ENCODE data around the gene WDR27.

DNA sequence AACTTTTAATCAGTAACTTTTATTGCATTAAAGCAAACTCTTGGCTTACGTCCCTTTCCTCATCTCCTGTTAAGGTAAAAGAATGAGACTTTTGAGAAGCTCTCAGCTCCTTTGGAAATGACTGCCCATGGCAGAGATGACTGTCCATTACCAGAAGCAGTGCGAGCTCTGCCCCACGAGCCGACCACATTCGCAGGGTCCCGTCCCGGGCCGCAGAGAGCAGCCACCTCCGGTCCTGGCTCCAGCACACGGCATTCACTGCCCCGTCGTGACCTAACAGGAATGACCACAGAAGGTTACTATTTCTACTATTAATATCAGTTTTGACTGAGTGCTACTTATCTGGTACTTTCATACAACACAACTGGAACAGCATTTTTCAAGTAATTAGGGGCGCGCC, 63.4 kb downstream of the WDR27 start:
- TF ChIP-seq ZNF8 (CRISPR knock-in tag; IDR thresholded peaks at IDR 0.05) = no peak
- TF ChIP-seq RARB (CRISPR knock-in tag; IDR thresholded peaks at IDR 0.05) = no peak
- no peak for TF ChIP-seq GLIS3 (CRISPR knock-in tag; IDR thresholded peaks at IDR 0.05)
- TF ChIP-seq ARNTL (CRISPR knock-in tag; IDR thresholded peaks at IDR 0.05; ENCODE audit: borderline replicate concordance, low read depth) = no peak
- TF ChIP-seq POU6F1 (CRISPR knock-in tag; IDR thresholded peaks at IDR 0.05; ENCODE audit: borderline replicate concordance, low read depth) = no peak
- no peak for TF ChIP-seq PATZ1 (CRISPR knock-in tag; IDR thresholded peaks at IDR 0.05; ENCODE audit: borderline replicate concordance)
- no peak for TF ChIP-seq ISL1 (CRISPR knock-in tag; IDR thresholded peaks at IDR 0.05)
- no peak for TF ChIP-seq ZC3H10 (CRISPR knock-in tag; IDR thresholded peaks at IDR 0.05)
- TF ChIP-seq OSR1 (CRISPR knock-in tag; IDR thresholded peaks at IDR 0.05) = no peak
- no peak for TF ChIP-seq ZNF565 (CRISPR knock-in tag; conservative IDR thresholded peaks at IDR 0.05; ENCODE audit: low read depth)
- TF ChIP-seq ZNF70 (CRISPR knock-in tag; IDR thresholded peaks at IDR 0.05) = no peak
